H1 (cell line): ENCODE results near the gene PLCB1. TPM values are rescaled to one million over a fixed set of nuclear protein-coding genes. Genes with fewer than 3 reads are reported as not detected.

Source experiments
- FOSL1 ChIP-seq: IDR thresholded peaks from 2 replicates; pipeline ENCODE4 v1.6.1; 2011; ENCODE audit warnings: mild to moderate bottlenecking, low read depth, low read length, moderate library complexity; ENCODE audit not compliant: insufficient read depth
- JUN ChIP-seq: IDR thresholded peaks from 2 replicates; pipeline ENCODE4 v1.6.1; 2011; ENCODE audit warnings: low read depth, mild to moderate bottlenecking, improper control_type of control experiment, low read length
- KDM4A ChIP-seq: IDR thresholded peaks from one replicate; pipeline ENCODE4 v1.7.1; 2012; ENCODE audit warnings: low read depth, mild to moderate bottlenecking, moderate library complexity, low read length, inconsistent platforms; ENCODE audit not compliant: severe bottlenecking
- RFX5 ChIP-seq: IDR thresholded peaks from 2 replicates; pipeline ENCODE4 v1.6.1; 2011; ENCODE audit warnings: low read depth, low read length, improper control_type of control experiment, borderline replicate concordance
- polyA plus RNA-seq, 7 experiments: library from polyadenylated mRNA; depleted of rRNA in 3 of 7; stranded (reverse) in 5 of 7; unstranded in 2 of 7; fragments of >200 nt in 5 of 7; fragments of 200-250 nt in 2 of 7; gene quantifications; 1 replicate in 5 of 7; 2 replicates in 1 of 7; 4 replicates in 1 of 7; pipeline versions ENCODE4 v1.2.1 to v1.2.3, GENCODE V29; 2011 to 2013; ENCODE audit warnings: missing spikeins in 2 of 7, mixed read lengths in 2 of 7
- total RNA-seq: library from RNA; stranded (reverse); fragmentation: NEBNext Ultra II Directional; extraction: Animal tissue kit (Norgen Biotek cat#: 25700); gene quantifications from 2 replicates; pipeline ENCODE4 v1.2.1, GENCODE V29; 2021

The PLCB1 gene
- total and polyA plus RNA-seq, 2 of the 8 experiments (the other 6 are each of a cell fraction or from before 2014, with no cell fraction given) = 2.6 to 9.1 TPM

- TF ChIP-seq KDM4A (no peak), RFX5 (no peak), JUN (no peak), FOSL1 (no peak)
These were observed 561.6 kb downstream of the PLCB1 start (continued) for GRCh38 chr20:8693709-8694108.
